IMR-90 (cell line): ENCODE measurements around the gene TSC22D3. TPM values are rescaled to one million over a fixed set of nuclear protein-coding genes. Genes with fewer than 3 reads are reported as not detected.

ENCODE experiments used
- ATAC-seq: fragments of 200-7000 bp; cut with Tn5 transposase; 2 replicates; pipeline ENCODE4 v1.9.1; 2020; ENCODE audit warnings: low read depth, mild to moderate bottlenecking, moderate library complexity
- BruUV-seq: library from RNA; stranded (reverse); fragments of 400-500 nt; replicated peaks from 2 replicates; lab custom pipeline; 2021; lab: Mats Ljungman, UMichigan
- CTCF ChIA-PET: fragments of 300-600 bp; formaldehyde crosslinking; extraction: SDS; loops from one replicate; lab custom pipeline; 2021; ENCODE audit warnings: antibody characterized with exemption; lab: Yijun Ruan, JAX
- POLR2A ChIA-PET: fragments of 300-600 bp; sonication (Branson Sonifier 250); formaldehyde crosslinking; loops from one replicate; lab custom pipeline; 2022; ENCODE audit warnings: antibody characterized with exemption; ENCODE audit not compliant: unreplicated experiment; lab: Charles Lee
- DNase-seq: peaks from one replicate; pipeline ENCODE4 v3.0.0; 2013
- H2AFZ ChIP-seq: replicated peaks from 2 replicates; pipeline ENCODE3; 2013; ENCODE audit warnings: low read length, mild to moderate bottlenecking; ENCODE audit not compliant: poor library complexity
- H2AK5ac ChIP-seq: 2 replicates; pipeline ENCODE4 v1.6.1; 2013; ENCODE audit warnings: low read depth, low read length, inconsistent platforms
- H2AK9ac ChIP-seq: replicated peaks from 2 replicates; pipeline ENCODE3; 2013; ENCODE audit warnings: mild to moderate bottlenecking, low read depth, low read length, moderate library complexity; ENCODE audit not compliant: poor library complexity
- H2BK120ac ChIP-seq: 2 replicates; pipeline ENCODE4 v1.6.1; 2013; ENCODE audit warnings: low read depth, low read length, inconsistent platforms
- H2BK15ac ChIP-seq: 3 replicates; pipeline ENCODE4 v1.6.1; 2013; ENCODE audit warnings: low read depth, low read length, inconsistent platforms
- H2BK20ac ChIP-seq: 2 replicates; pipeline ENCODE4 v1.6.1; 2013; ENCODE audit warnings: low read depth, mild to moderate bottlenecking, inconsistent platforms, low read length, moderate library complexity
- H2BK5ac ChIP-seq: 2 replicates; pipeline ENCODE4 v1.6.1; 2013; ENCODE audit warnings: mild to moderate bottlenecking, low read depth, low read length, inconsistent platforms; ENCODE audit not compliant: poor library complexity, severe bottlenecking
- H3K14ac ChIP-seq: replicated peaks from 2 replicates; pipeline ENCODE4 v1.6.1; 2013; ENCODE audit warnings: low read depth, low read length, inconsistent platforms
- H3K18ac ChIP-seq: 2 replicates; pipeline ENCODE4 v1.6.1; 2013; ENCODE audit warnings: low read depth, low read length, control low read depth
- H3K23ac ChIP-seq: 2 replicates; pipeline ENCODE4 v1.6.1; 2013; ENCODE audit warnings: low read depth, low read length, inconsistent platforms
- H3K27ac ChIP-seq: 2 replicates; pipeline ENCODE4 v1.5.1; 2013; ENCODE audit warnings: mild to moderate bottlenecking, control low read depth, low read length; ENCODE audit not compliant: insufficient read depth
- H3K27me3 ChIP-seq: 2 replicates; pipeline ENCODE4 v1.6.1; 2013; ENCODE audit warnings: low read length; ENCODE audit not compliant: control insufficient read depth, insufficient read depth
- H3K36me3 ChIP-seq: 2 replicates; pipeline ENCODE4 v1.6.1; 2013; ENCODE audit warnings: low read length, mixed read lengths; ENCODE audit not compliant: control insufficient read depth, insufficient read depth
- H3K4ac ChIP-seq: 2 replicates; pipeline ENCODE4 v1.6.1; 2013; ENCODE audit warnings: low read depth, low read length, inconsistent platforms
- H3K4me1 ChIP-seq: 2 replicates; pipeline ENCODE4 v1.6.1; 2013; ENCODE audit warnings: low read length, mixed read lengths; ENCODE audit not compliant: control insufficient read depth, insufficient read depth
- H3K4me2 ChIP-seq: 2 replicates; pipeline ENCODE4 v1.6.1; 2013; ENCODE audit warnings: low read depth, mild to moderate bottlenecking, control low read depth, low read length, moderate library complexity
- H3K4me3 ChIP-seq: 2 replicates; pipeline ENCODE4 v1.5.1; 2013; ENCODE audit warnings: low read depth, mild to moderate bottlenecking, control low read depth, low read length, moderate library complexity; ENCODE audit not compliant: insufficient read depth
- H3K56ac ChIP-seq: 2 replicates; pipeline ENCODE4 v1.6.1; 2013; ENCODE audit warnings: low read length, inconsistent platforms; ENCODE audit not compliant: insufficient read depth; ENCODE audit errors: extremely low read depth
- H3K79me1 ChIP-seq, 2 experiments: 2 replicates each; pipeline ENCODE4 v1.6.1; 2013; ENCODE audit warnings: low read length in 2 of 2, inconsistent platforms in 1 of 2, low read depth in 1 of 2
- H3K9ac ChIP-seq: 2 replicates; pipeline ENCODE4 v1.6.1; 2013; ENCODE audit warnings: low read depth, low read length, control low read depth
- H3K9me1 ChIP-seq: 2 replicates; pipeline ENCODE4 v1.6.1; 2013; ENCODE audit warnings: low read length, inconsistent platforms; ENCODE audit not compliant: insufficient read depth
- H3K9me3 ChIP-seq: 2 replicates; pipeline ENCODE4 v1.6.1; 2013; ENCODE audit warnings: low read length; ENCODE audit not compliant: control insufficient read depth, insufficient read depth
- H4K20me1 ChIP-seq: 2 replicates; pipeline ENCODE4 v1.6.1; 2013; ENCODE audit warnings: low read length, inconsistent platforms; ENCODE audit not compliant: insufficient read depth
- H4K5ac ChIP-seq: 2 replicates; pipeline ENCODE4 v1.6.1; 2013; ENCODE audit warnings: mild to moderate bottlenecking, low read depth, low read length, control low read depth
- H4K8ac ChIP-seq, 2 experiments: 2 replicates each; pipeline ENCODE4 v1.6.1; 2013; ENCODE audit warnings: low read depth in 2 of 2, low read length in 2 of 2, control low read depth in 1 of 2, inconsistent platforms in 1 of 2
- H4K91ac ChIP-seq: 2 replicates; pipeline ENCODE4 v1.6.1; 2013; ENCODE audit warnings: low read depth, low read length, inconsistent platforms; ENCODE audit not compliant: insufficient read depth
- BHLHE40 ChIP-seq: fragments of 150-350 bp; IDR thresholded peaks from 2 replicates; pipeline ENCODE4 v1.6.1; 2016; ENCODE audit warnings: mild to moderate bottlenecking, low read depth, low read length
- CEBPB ChIP-seq: IDR thresholded peaks from 2 replicates; pipeline ENCODE4 v1.6.1; 2012; ENCODE audit warnings: low read depth, low read length, improper control_type of control experiment
- CHD1 ChIP-seq: IDR thresholded peaks from 2 replicates; pipeline ENCODE4 v1.6.1; 2012; ENCODE audit warnings: low read depth, low read length, improper control_type of control experiment
- CTCF ChIP-seq: conservative IDR thresholded peaks from 2 replicates; pipeline ENCODE4 v1.5.1; 2012; ENCODE audit warnings: mild to moderate bottlenecking, low read depth, low read length, improper control_type of control experiment
- FOS ChIP-seq: fragments of 150-350 bp; IDR thresholded peaks from 2 replicates; pipeline ENCODE4 v1.6.1; 2016; ENCODE audit warnings: low read depth, low read length
- MAFK ChIP-seq: IDR thresholded peaks from 2 replicates; pipeline ENCODE4 v1.6.1; 2012; ENCODE audit warnings: low read depth, low read length, improper control_type of control experiment
- MAZ ChIP-seq: IDR thresholded peaks from 2 replicates; pipeline ENCODE4 v1.6.1; 2012; ENCODE audit warnings: low read depth, mild to moderate bottlenecking, low read length, improper control_type of control experiment, moderate library complexity, borderline replicate concordance
- MXI1 ChIP-seq: IDR thresholded peaks from 2 replicates; pipeline ENCODE4 v1.6.1; 2012; ENCODE audit warnings: low read depth, mild to moderate bottlenecking, low read length, moderate library complexity, borderline replicate concordance
- NFE2L2 ChIP-seq: fragments of 150-350 bp; IDR thresholded peaks from 2 replicates; pipeline ENCODE4 v1.6.1; 2016; ENCODE audit warnings: low read depth, mild to moderate bottlenecking, low read length
- POLR2A ChIP-seq: IDR thresholded peaks from 2 replicates; pipeline ENCODE4 v1.6.1; 2012; ENCODE audit warnings: mild to moderate bottlenecking, low read depth, low read length
- RAD21 ChIP-seq: IDR thresholded peaks from 2 replicates; pipeline ENCODE4 v1.6.1; 2012; ENCODE audit warnings: low read length, improper control_type of control experiment
- RCOR1 ChIP-seq: IDR thresholded peaks from 2 replicates; pipeline ENCODE4 v1.6.1; 2012; ENCODE audit warnings: mild to moderate bottlenecking, low read length, improper control_type of control experiment; ENCODE audit not compliant: insufficient replicate concordance
- RFX5 ChIP-seq: IDR thresholded peaks from 2 replicates; pipeline ENCODE4 v1.8.0; 2012; ENCODE audit warnings: low read depth, mild to moderate bottlenecking, low read length, moderate library complexity
- SMC3 ChIP-seq: fragments of 150-350 bp; IDR thresholded peaks from 2 replicates; pipeline ENCODE4 v1.6.1; 2016; ENCODE audit warnings: low read depth, mild to moderate bottlenecking, antibody characterized with exemption, low read length, moderate library complexity
- WGBS, 2 experiments: methylation state at CpG; one replicate each; pipeline versions ENCODE4 v1.1.5 to v1.1.7; 2013; ENCODE audit warnings: missing lambda C conversion rate in 2 of 2; ENCODE audit not compliant: insufficient read length in 1 of 2; ENCODE audit errors: extremely low coverage in 2 of 2; 5-methylcytosine and 5-hydroxymethylcytosine counted together
- dilution Hi-C: fragments of 300-500 bp; cut with HindIII; formaldehyde crosslinking; loops from one replicate; pipeline ENCODE4 v1.14.3; 2018; ENCODE audit warnings: low sequenced_read_pairs; ENCODE audit not compliant: unreplicated experiment
- in situ Hi-C: fragments of 300-500 bp; cut with MboI; formaldehyde crosslinking; loops from 3 replicates; pipeline ENCODE4 v1.14.3; 2019; ENCODE audit warnings: low sequenced_read_pairs, inconsistent platforms, mixed read lengths
- intact Hi-C: fragments of 100-400 bp; cut with micrococcal nuclease; formaldehyde crosslinking; loops from 2 replicates; pipeline ENCODE4 v1.10.0; 2022
- polyA plus RNA-seq, 3 experiments: library from polyadenylated mRNA; depleted of rRNA; stranded (reverse); fragments of >200 nt; gene quantifications; 2 replicates each; pipeline ENCODE4 v1.2.3, GENCODE V29; 2012; ENCODE audit warnings: low replicate concordance in 1 of 3
- total RNA-seq: library from RNA; depleted of rRNA; stranded (reverse); fragments of >200 nt; gene quantifications from 2 replicates; pipeline ENCODE4 v1.2.3, GENCODE V29; 2012
- TF ChIP-seq, protein P1 (sequence below): fragments of 150-350 bp; IDR thresholded peaks from 2 replicates; pipeline ENCODE4 v1.6.1; 2016; ENCODE audit warnings: low read depth, mild to moderate bottlenecking, low read length, moderate library complexity, borderline replicate concordance
- TF ChIP-seq, protein P2 (sequence below): fragments of 150-350 bp; IDR thresholded peaks from 2 replicates; pipeline ENCODE4 v1.6.1; 2017; ENCODE audit warnings: mild to moderate bottlenecking, antibody characterized with exemption, low read length, low read depth

Gene TSC22D3
- total and polyA plus RNA-seq, 2 of the 4 experiments (the other 2 are of a cell fraction), result 9.9 to 14.0 TPM

GRCh38 chrX:107726816-107727534, 48.6 kb downstream of the TSC22D3 start:
- Histone ChIP-seq H2AFZ (no peak overlapping the region), H2BK20ac (no peak overlapping the region), H3K56ac (no peak overlapping the region), H3K79me1 (no peaks in the 10 kb centered on the region), H3K4me1 (peaks cover 4% of the 10 kb centered on the region), H3K9me1 (no peaks in the 10 kb centered on the region), H4K91ac (no peak overlapping the region), H4K8ac (no peak overlapping the region), H3K36me3 (no peaks in the 10 kb centered on the region), H3K4me2 (no peak overlapping the region), H3K27me3 (peaks cover 12% of the 10 kb centered on the region), H2AK5ac (no peak overlapping the region), H4K20me1 (no peaks in the 10 kb centered on the region), H3K23ac (no peak overlapping the region), H3K9me3 (no peaks in the 10 kb centered on the region), H4K5ac (no peak overlapping the region), H2BK5ac (no peak overlapping the region), H3K4me3 (no peak overlapping the region), H2AK9ac (no peak overlapping the region), H3K9ac (no peak overlapping the region), H3K4ac (no peak overlapping the region), H3K27ac (no peak overlapping the region), H2BK15ac (no peak overlapping the region), H3K18ac (no peak overlapping the region), H3K14ac (no peak overlapping the region), H2BK120ac (no peak overlapping the region)
- 53% methylated on average over 3 of the region's 9 CpGs; no CpG with 5 or more reads in 1 of the 2 experiments for WGBS, 2 experiments
- intact Hi-C loops (no loop called here), dilution Hi-C loops (no loop called here), in situ Hi-C loops (no loop called here)
- DNase-seq (no peak), ATAC-seq (no peak)
- ChIA-PET CTCF (interaction anchor here (1.6 kb wide), 1 partner anchor 50 kb away, joined by 3 read pairs; the partner anchor contains the start of gene NCBP2L), POLR2A (no interaction called here)
- no TSS peak for BruUV-seq
- no peak for TF ChIP-seq MAZ
- TF ChIP-seq, protein P1, sequence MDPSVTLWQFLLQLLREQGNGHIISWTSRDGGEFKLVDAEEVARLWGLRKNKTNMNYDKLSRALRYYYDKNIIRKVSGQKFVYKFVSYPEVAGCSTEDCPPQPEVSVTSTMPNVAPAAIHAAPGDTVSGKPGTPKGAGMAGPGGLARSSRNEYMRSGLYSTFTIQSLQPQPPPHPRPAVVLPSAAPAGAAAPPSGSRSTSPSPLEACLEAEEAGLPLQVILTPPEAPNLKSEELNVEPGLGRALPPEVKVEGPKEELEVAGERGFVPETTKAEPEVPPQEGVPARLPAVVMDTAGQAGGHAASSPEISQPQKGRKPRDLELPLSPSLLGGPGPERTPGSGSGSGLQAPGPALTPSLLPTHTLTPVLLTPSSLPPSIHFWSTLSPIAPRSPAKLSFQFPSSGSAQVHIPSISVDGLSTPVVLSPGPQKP, result no peak
- no peak for TF ChIP-seq MAFK
- TF ChIP-seq, protein P2, sequence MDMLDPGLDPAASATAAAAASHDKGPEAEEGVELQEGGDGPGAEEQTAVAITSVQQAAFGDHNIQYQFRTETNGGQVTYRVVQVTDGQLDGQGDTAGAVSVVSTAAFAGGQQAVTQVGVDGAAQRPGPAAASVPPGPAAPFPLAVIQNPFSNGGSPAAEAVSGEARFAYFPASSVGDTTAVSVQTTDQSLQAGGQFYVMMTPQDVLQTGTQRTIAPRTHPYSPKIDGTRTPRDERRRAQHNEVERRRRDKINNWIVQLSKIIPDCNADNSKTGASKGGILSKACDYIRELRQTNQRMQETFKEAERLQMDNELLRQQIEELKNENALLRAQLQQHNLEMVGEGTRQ, result no peak
- no peak for TF ChIP-seq CEBPB
- no peak for TF ChIP-seq POLR2A
- TF ChIP-seq NFE2L2, result no peak
- TF ChIP-seq MXI1, result no peak
- no peak for TF ChIP-seq CHD1
- TF ChIP-seq RFX5, result no peak
- no peak for TF ChIP-seq CTCF
- no peak for TF ChIP-seq RCOR1
- TF ChIP-seq RAD21, result no peak
- no peak for TF ChIP-seq SMC3
- TF ChIP-seq FOS, result no peak
- TF ChIP-seq BHLHE40, result no peak
